Upper lobe of left lung (tissue), 6 donors: ENCODE measurements around the gene DOCK11. TPM values are rescaled to one million over a fixed set of nuclear protein-coding genes. Genes with fewer than 3 reads are reported as not detected.

Experiments
- ATAC-seq, 2 donors: fragments of 200-7000 bp; cut with Tn5 transposase; one replicate each; pipeline ENCODE4 v1.9.1; 2022; ENCODE audit warnings: mild to moderate bottlenecking in 2 of 2, moderate library complexity in 2 of 2; ENCODE audit not compliant: low FRiP score in 2 of 2
- DNase-seq, 2 donors: peaks; one replicate each; pipeline ENCODE4 v3.0.0-alpha.2; 2019 to 2020
- H3K27ac ChIP-seq, 4 donors: fragments of 200-600 bp; sonication (generic); one replicate each; pipeline ENCODE4 v1.5.1; 2016 to 2019
- H3K27me3 ChIP-seq, 4 donors: fragments of 200-600 bp; sonication (generic); one replicate each; pipeline ENCODE4 v1.5.1; 2017 to 2019
- H3K36me3 ChIP-seq, 4 donors: fragments of 200-600 bp; sonication (generic); one replicate each; pipeline ENCODE4 v1.5.1; 2016 to 2019
- H3K4me1 ChIP-seq, 4 donors: fragments of 200-600 bp; sonication (generic); one replicate each; pipeline ENCODE4 v1.5.1; 2018 to 2019
- H3K4me3 ChIP-seq, 4 donors: fragments of 200-600 bp; sonication (generic); one replicate each; pipeline ENCODE4 v1.5.1; 2017 to 2019; ENCODE audit warnings: mild to moderate bottlenecking in 2 of 4, moderate library complexity in 1 of 4
- H3K9me3 ChIP-seq, 4 donors: fragments of 200-600 bp; sonication (generic); one replicate each; pipeline ENCODE4 v1.5.1; 2018 to 2019
- CTCF ChIP-seq, 6 experiments: fragments of 450-650 bp in 4 of 6; fragments of 200-600 bp in 2 of 6; sonication (generic) in 2 of 6; IDR thresholded peaks; one replicate each; pipeline ENCODE4 v1.5.1; 2016 to 2019; ENCODE audit warnings: antibody characterized with exemption in 6 of 6
- EP300 ChIP-seq, 4 donors: sonication (generic); formaldehyde crosslinking; IDR thresholded peaks; one replicate each; pipeline ENCODE4 v1.5.1; 2017; ENCODE audit warnings: antibody characterized with exemption in 4 of 4, control low read depth in 2 of 4
- POLR2A ChIP-seq, 4 donors: fragments of 450-650 bp; IDR thresholded peaks; one replicate each; pipeline ENCODE4 v1.5.1; 2016 to 2017; ENCODE audit warnings: antibody characterized with exemption in 4 of 4, mild to moderate bottlenecking in 2 of 4
- POLR2AphosphoS5 ChIP-seq, 2 donors: sonication (generic); formaldehyde crosslinking; IDR thresholded peaks; one replicate each; pipeline ENCODE4 v1.5.1; 2017; ENCODE audit warnings: antibody characterized with exemption in 2 of 2
- WGBS, 2 donors: methylation state at CpG; one replicate each; pipeline ENCODE4 v1.1.5; 2017 to 2018; 5-methylcytosine and 5-hydroxymethylcytosine counted together
- total RNA-seq, 6 donors: library from RNA; depleted of rRNA in 4 of 6; stranded (reverse); fragments of >200 nt in 4 of 6; gene quantifications; one replicate each; pipeline versions ENCODE4 v1.1.0 to v1.2.1, GENCODE V29; 2016 to 2021
- donor health status: DM: no; HTN: no; CAD: no; lungs with moderate emphysema.
- donor health status: DM: no; HTN: yes; CAD: no; lungs with severe emphysema.

Gene DOCK11
- total RNA-seq, 6 donors from 2014 or later, result 20.6 to 51.6 (median 42.1) TPM

DNA sequence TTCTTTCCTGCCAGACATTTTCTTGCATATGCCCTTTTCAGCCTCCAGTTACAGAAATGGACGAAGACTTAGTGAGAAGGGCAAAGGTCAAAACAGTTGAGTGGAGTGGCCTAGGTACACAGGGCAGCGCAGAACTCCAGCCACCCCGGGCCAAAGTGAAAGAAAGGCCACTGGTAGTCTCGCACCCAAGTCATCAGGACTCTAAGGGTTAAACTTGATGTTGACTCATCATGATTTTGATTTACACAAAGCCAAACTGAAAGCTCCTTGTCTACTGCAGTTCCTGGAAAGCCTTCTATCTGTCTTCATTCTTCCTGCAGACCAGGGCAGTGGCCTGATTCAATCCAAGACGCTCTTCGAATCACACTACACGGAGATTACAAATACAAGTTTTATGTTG, 229.2 kb downstream of the DOCK11 start:
- Histone ChIP-seq H3K4me1 (peaks cover 14 to 20% (median 18%) of the 10 kb centered on the region in 4 donors), H3K36me3 (no peaks in the 10 kb centered on the region), H3K9me3 (no peaks in the 10 kb centered on the region), H3K27ac (peak overlapping the region in 2 of 4 donors; percentile 84 to 98), H3K4me3 (no peak overlapping the region), H3K27me3 (no peaks in the 10 kb centered on the region)
- TF ChIP-seq POLR2A (IDR thresholded peaks at IDR 0.05) (no peak), CTCF (IDR thresholded peaks at IDR 0.05) (no peak), POLR2AphosphoS5 (IDR thresholded peaks at IDR 0.05) (no peak), EP300 (IDR thresholded peaks at IDR 0.05) (no peak)
- DNase-seq (no peak), ATAC-seq (no peak)
- 51 to 57% methylated on average over 6 to 7 of the region's 7 CpGs for WGBS, 2 donors

DNA sequence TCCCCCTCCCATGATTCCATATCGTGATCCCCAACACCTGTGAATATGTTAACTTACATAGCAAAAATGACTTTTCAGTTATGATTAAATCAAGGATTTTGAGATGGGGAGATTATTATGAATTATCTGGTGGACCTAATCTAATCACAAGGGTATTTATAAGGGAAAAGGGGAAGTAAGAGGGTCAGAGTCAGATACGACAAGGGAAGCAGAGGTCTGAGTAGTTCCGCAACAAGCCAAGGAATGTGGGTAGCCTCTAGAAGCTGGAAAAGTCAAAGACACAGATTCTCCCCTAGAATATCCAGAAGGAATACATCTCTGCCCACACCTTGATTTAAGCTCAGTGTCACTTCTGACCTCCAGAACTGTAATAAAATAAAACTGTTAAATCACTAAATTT, 230.8 kb downstream of the DOCK11 start:
- H3K4me3 ChIP-seq, result peak overlapping the region in 3 of 4 donors; percentile 62 to 67 (median 63)
- DNase-seq, result no peak
- WGBS, 2 donors, result 55 to 68% methylated on average over 3 of the region's 3 CpGs
- no peaks in the 10 kb centered on the region for H3K36me3 ChIP-seq
- no peaks in the 10 kb centered on the region for H3K27me3 ChIP-seq
- no peak for ATAC-seq
- no peaks in the 10 kb centered on the region for H3K9me3 ChIP-seq
- no peak for TF ChIP-seq CTCF (IDR thresholded peaks at IDR 0.05)
- no peak for TF ChIP-seq POLR2A (IDR thresholded peaks at IDR 0.05)
- TF ChIP-seq POLR2AphosphoS5 (IDR thresholded peaks at IDR 0.05), result no peak
- TF ChIP-seq EP300 (IDR thresholded peaks at IDR 0.05), result no peak
- peaks cover 17 to 28% (median 20%) of the 10 kb centered on the region in 4 donors for H3K4me1 ChIP-seq
- H3K27ac ChIP-seq, result peak overlapping the region; percentile 84 to 98 (median 95)

DNA sequence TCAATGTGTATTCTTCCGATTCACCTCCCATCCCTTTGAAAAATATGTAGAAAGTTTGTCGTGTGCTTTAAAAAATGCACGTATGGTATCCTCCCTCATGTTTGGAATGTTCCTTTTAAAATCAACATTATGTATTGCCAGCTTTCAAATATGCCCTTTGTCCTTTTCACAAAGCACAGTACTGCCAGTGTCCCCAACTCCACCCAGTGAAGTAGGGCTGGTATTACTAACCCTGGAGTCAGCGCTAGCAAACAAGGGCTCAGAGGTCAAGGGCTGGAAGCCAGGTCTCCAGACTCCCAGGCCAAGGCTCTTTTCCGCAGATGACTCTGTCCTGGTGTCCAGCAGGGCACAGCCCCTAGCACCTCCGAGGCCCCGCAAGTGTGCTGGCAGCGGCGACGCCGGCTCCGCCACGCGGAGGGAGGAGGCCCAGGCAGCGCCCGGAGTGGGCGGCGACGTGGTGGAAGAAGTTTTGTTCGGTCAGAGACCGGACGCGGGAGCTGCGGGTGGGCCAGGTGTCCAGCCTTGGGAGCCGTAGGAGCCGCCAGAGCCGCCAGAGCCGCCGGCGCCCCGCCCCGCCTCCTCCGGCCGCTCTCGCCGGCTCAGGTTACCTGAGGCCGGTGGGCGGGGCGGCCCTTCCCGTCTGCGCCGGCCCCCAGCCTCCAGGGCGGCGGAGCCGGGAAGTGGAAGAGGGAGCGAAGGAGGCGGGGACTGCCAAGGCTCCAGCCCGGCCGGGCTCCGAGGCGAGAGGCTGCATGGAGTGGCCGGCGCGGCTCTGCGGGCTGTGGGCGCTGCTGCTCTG, 231.5 kb downstream of the DOCK11 start, which contains the start of gene IL13RA1:
Gene IL13RA1 (plus strand): TSS at position 720 of the 799 bp plus-strand sequence. CDS start 33 bp downstream, at position 753.
- DNase-seq, result peak; percentile 87 to 94
- TF ChIP-seq EP300 (IDR thresholded peaks at IDR 0.05) (peak in 1 of 4 donors; percentile 35), POLR2AphosphoS5 (IDR thresholded peaks at IDR 0.05) (peak; percentile 59 to 76), CTCF (IDR thresholded peaks at IDR 0.05) (peak in 2 of 6 experiments; percentile 13 to 24), POLR2A (IDR thresholded peaks at IDR 0.05) (peak in 3 of 4 donors; percentile 42 to 81 (median 68))
- no peaks in the 10 kb centered on the region for H3K9me3 ChIP-seq
- H3K27me3 ChIP-seq, result no peaks in the 10 kb centered on the region
- ATAC-seq, result peak; percentile 88 to 95
- H3K27ac ChIP-seq, result peak within 1 kb of the TSS; percentile 84 to 98 (median 95)
- WGBS, 2 donors, result 4 to 33% methylated on average over 19 to 47 of the region's 56 CpGs
- no peaks in the 10 kb centered on the region for H3K36me3 ChIP-seq
- H3K4me1 ChIP-seq, result peaks cover 17 to 28% (median 20%) of the 10 kb centered on the region in 4 donors
- peak within 1 kb of the TSS; percentile 11 to 67 (median 62) for H3K4me3 ChIP-seq

DNA sequence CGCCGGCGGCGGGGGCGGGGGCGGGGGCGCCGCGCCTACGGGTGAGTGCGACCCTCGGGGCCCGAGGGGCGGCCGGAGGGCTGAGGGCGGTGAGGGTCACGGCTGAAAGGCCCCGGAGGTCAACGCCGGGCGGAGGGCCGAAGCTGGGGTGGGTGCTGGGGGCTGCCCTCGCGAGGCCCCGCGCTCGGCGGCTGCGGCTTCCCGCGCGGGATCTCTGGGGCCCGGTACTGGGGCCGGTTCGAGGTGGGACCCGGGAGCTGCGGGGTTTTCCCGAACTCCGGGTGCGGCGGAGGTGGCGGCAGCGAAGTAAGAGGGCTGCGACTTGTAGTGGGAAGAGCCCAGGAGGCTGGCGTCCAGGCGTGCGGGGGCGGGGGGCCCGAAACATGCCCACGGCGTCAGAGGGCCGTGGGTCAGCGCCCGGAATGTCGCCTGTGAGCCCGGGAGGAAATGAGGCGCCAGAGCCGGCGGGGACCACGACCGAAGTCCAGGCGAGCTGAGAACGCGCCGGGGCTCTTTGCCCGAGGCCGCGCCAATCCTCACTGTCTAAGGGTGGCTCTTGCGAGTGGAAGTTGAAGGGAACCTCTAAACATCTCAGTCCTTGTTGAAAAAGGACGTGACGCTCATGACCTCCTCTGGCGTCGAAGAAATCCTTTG, 232.2 kb downstream of the DOCK11 start:
- DNase-seq (peak; percentile 34 to 91), ATAC-seq (peak; percentile 59 to 65)
- no peaks in the 10 kb centered on the region for H3K27me3 ChIP-seq
- H3K27ac ChIP-seq, result peak overlapping the region; percentile 84 to 98 (median 95)
- H3K36me3 ChIP-seq, result no peaks in the 10 kb centered on the region
- TF ChIP-seq POLR2A (IDR thresholded peaks at IDR 0.05) (peak in 3 of 4 donors; percentile 0 to 42 (median 17)), POLR2AphosphoS5 (IDR thresholded peaks at IDR 0.05) (peak; percentile 38 to 41), CTCF (IDR thresholded peaks at IDR 0.05) (no peak)
- 0 to 50% methylated on average over 4 to 40 of the region's 73 CpGs for WGBS, 2 donors
- H3K9me3 ChIP-seq, result no peaks in the 10 kb centered on the region
- H3K4me1 ChIP-seq, result peaks cover 17 to 28% (median 20%) of the 10 kb centered on the region in 4 donors
- H3K4me3 ChIP-seq, result peak overlapping the region; percentile 11 to 67 (median 62)
